Calu3 (cell line): ENCODE results near the gene FCMR. TPM values are rescaled to one million over a fixed set of nuclear protein-coding genes. Genes with fewer than 3 reads are reported as not detected.

ENCODE experiments used
- BruUV-seq: library from RNA; stranded (reverse); fragments of 400-500 nt; replicated peaks from 2 replicates; lab custom pipeline; 2021; lab: Mats Ljungman, UMichigan
- CTCF ChIA-PET: fragments of 300-600 bp; sonication (Branson Sonifier 250); formaldehyde crosslinking; loops from one replicate; lab custom pipeline; 2022; ENCODE audit warnings: antibody characterized with exemption; lab: Charles Lee
- DNase-seq: peaks from one replicate; pipeline ENCODE4 v3.0.0; 2022
- H3K27ac Mint-ChIP-seq: one replicate; pipeline ENCODE4 v1.8.0; 2022; ENCODE audit warnings: mixed read lengths; ENCODE audit not compliant: unreplicated experiment
- H3K27me3 Mint-ChIP-seq: one replicate; pipeline ENCODE4 v1.8.0; 2022; ENCODE audit warnings: mixed read lengths; ENCODE audit not compliant: unreplicated experiment
- H3K36me3 Mint-ChIP-seq: one replicate; pipeline ENCODE4 v1.8.0; 2022; ENCODE audit warnings: mild to moderate bottlenecking, moderate library complexity, mixed read lengths; ENCODE audit not compliant: insufficient read depth, unreplicated experiment
- H3K4me1 Mint-ChIP-seq: one replicate; pipeline ENCODE4 v1.8.0; 2022; ENCODE audit warnings: mild to moderate bottlenecking, low read depth, mixed read lengths; ENCODE audit not compliant: unreplicated experiment
- H3K4me3 Mint-ChIP-seq: one replicate; pipeline ENCODE4 v1.8.0; 2022; ENCODE audit warnings: mild to moderate bottlenecking, low read depth, moderate library complexity, mixed read lengths; ENCODE audit not compliant: unreplicated experiment
- H3K9me3 Mint-ChIP-seq: one replicate; pipeline ENCODE4 v1.8.0; 2022; ENCODE audit warnings: low read depth, mixed read lengths; ENCODE audit not compliant: unreplicated experiment
- CTCF ChIP-seq: fragments of 200-600 bp; IDR thresholded peaks from one replicate; pipeline ENCODE4 v1.8.0; 2022; ENCODE audit warnings: antibody characterized with exemption; ENCODE audit not compliant: unreplicated experiment
- intact Hi-C: fragments of 100-400 bp; cut with micrococcal nuclease; formaldehyde crosslinking; loops from one replicate; pipeline ENCODE4 v1.10.0; 2022; ENCODE audit not compliant: unreplicated experiment
- total RNA-seq: library from RNA; stranded (reverse); gene quantifications from 2 replicates; pipeline ENCODE4 v1.2.3, GENCODE V29; 2022

The FCMR gene
- total RNA-seq, 1 experiment from 2014 or later, result 1.1 TPM

DNA sequence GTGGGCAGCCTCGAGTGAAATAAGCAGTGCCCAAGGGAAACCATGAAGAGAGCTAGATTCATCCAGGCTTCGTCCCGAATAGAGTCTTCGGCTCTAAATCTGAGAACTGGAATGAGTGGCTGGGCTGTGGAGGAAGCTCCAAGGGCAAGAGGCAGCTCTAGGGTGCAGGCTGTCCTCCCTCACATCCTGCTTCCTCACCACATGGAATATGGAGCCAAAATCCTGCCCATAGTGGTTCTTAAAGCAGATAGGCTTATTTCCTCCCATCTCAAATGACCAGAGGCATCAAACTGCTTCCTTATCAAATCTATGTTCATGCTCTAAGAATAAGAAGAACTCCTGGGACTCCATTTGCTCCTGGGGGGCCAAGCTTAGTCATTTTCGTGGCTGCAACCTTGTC, 22.0 kb downstream of the FCMR start:
- no peak for DNase-seq
- no peak for TF ChIP-seq CTCF
- intact Hi-C loops, result no loop called here
- Mint-ChIP-seq H3K4me1 (peaks cover 11% of the 10 kb centered on the region), H3K4me3 (no peak overlapping the region), H3K9me3 (no peaks in the 10 kb centered on the region), H3K36me3 (no peaks in the 10 kb centered on the region), H3K27me3 (peaks cover 30% of the 10 kb centered on the region), H3K27ac (no peak overlapping the region)
- CTCF ChIA-PET, result interaction anchor here (1.2 kb wide), 1 partner anchor 9 kb away, joined by 5 read pairs; no protein-coding TSS in a partner anchor
- no TSS peak for BruUV-seq

GRCh38 chr1:206898915-206899431, 22.8 kb downstream of the FCMR start:
- Mint-ChIP-seq H3K36me3 (no peaks in the 10 kb centered on the region), H3K27ac (no peak overlapping the region), H3K9me3 (peaks cover 3% of the 10 kb centered on the region), H3K27me3 (peaks cover 37% of the 10 kb centered on the region), H3K4me1 (peaks cover 11% of the 10 kb centered on the region), H3K4me3 (no peak overlapping the region)
- BruUV-seq, result no TSS peak
- intact Hi-C loops, result no loop called here
- TF ChIP-seq CTCF, result no peak
- DNase-seq, result no peak
- CTCF ChIA-PET, result interaction anchor here (1.2 kb wide), 1 partner anchor 10 kb away, joined by 5 read pairs; no protein-coding TSS in a partner anchor

DNA sequence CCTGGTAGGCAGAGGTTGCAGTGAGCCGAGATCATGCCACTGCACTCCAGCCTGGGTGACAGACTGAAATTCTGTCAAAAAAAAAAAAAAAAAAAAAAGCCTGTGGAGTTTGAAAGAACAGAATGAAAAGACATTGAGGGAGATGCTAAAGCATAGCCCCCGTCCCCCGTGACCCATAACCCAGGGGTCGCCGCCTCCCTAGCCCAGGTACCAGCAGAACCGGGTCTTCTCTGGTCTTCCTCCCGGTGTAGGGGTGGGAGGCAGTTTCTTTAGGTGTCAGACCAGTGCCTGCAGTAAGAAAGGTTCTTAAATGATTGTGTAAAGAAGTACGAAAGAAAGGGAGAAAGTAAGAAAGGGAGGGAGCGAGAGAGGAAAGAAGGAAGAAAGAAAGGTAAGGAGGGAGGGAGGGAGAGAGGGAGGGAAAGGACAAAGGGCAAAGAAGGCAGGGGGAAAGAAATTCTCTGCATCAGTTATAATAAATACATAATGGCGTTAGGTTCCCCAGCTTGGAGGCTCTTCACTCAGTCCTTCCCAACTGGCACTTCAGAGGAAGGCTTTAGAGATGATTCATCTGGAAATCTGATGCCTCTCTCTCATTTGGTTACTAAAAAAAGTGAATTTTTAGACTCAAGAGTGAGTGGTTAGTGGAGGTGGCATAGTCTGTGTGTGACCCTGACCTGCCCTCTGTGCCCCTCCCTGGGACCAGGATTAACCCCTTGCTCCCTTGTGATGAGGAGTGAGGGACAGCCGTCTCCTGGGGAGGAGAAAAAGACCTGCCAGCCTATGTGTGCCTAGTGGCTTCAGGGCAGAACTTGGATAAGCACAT, 23.4 kb downstream of the FCMR start:
- no peak overlapping the region for H3K4me3 Mint-ChIP-seq
- no peak for DNase-seq
- BruUV-seq, result no TSS peak
- CTCF ChIA-PET, result no interaction called here
- no peak overlapping the region for H3K27ac Mint-ChIP-seq
- peaks cover 11% of the 10 kb centered on the region for H3K4me1 Mint-ChIP-seq
- intact Hi-C loops, result no loop called here
- no peaks in the 10 kb centered on the region for H3K36me3 Mint-ChIP-seq
- no peak for TF ChIP-seq CTCF
- H3K9me3 Mint-ChIP-seq, result peaks cover 3% of the 10 kb centered on the region
- peaks cover 43% of the 10 kb centered on the region for H3K27me3 Mint-ChIP-seq

- no peaks in the 10 kb centered on the region for H3K36me3 Mint-ChIP-seq
- peaks cover 3% of the 10 kb centered on the region for H3K9me3 Mint-ChIP-seq
- no peak within 1 kb of the TSS for H3K27ac Mint-ChIP-seq
- peaks cover 43% of the 10 kb centered on the region for H3K27me3 Mint-ChIP-seq
- intact Hi-C loops, result no loop called here
- no peak within 1 kb of the TSS for H3K4me3 Mint-ChIP-seq
- no peak for DNase-seq
- peaks cover 11% of the 10 kb centered on the region for H3K4me1 Mint-ChIP-seq
- no peak for TF ChIP-seq CTCF
- CTCF ChIA-PET, result interaction anchor here (1.0 kb wide), 1 partner anchor 15 kb away, joined by 3 read pairs; no protein-coding TSS in a partner anchor
- BruUV-seq, result no TSS peak
These were observed 24.6 kb downstream of the FCMR start, which contains the start of gene IL24 for GRCh38 chr1:206897175-206897574. Gene IL24, plus strand, starts transcription at chr1:206897443. Its CDS starts 390 bp downstream, at chr1:206897833.
